GM19467 (cell line): ENCODE results near the gene CBY3.
"Not testable (repeated sequence)": the region's sequence is repeated elsewhere in the genome, so short reads cannot be mapped to it uniquely, and the experiment has no call there.

Experiments
- ATAC-seq: cut with Tn5 transposase; IDR thresholded peaks from one replicate; pipeline ENCODE4 v1.9.1; 2021; ENCODE audit warnings: mild to moderate bottlenecking, moderate library complexity; ENCODE audit not compliant: unreplicated experiment

The CBY3 gene

DNA sequence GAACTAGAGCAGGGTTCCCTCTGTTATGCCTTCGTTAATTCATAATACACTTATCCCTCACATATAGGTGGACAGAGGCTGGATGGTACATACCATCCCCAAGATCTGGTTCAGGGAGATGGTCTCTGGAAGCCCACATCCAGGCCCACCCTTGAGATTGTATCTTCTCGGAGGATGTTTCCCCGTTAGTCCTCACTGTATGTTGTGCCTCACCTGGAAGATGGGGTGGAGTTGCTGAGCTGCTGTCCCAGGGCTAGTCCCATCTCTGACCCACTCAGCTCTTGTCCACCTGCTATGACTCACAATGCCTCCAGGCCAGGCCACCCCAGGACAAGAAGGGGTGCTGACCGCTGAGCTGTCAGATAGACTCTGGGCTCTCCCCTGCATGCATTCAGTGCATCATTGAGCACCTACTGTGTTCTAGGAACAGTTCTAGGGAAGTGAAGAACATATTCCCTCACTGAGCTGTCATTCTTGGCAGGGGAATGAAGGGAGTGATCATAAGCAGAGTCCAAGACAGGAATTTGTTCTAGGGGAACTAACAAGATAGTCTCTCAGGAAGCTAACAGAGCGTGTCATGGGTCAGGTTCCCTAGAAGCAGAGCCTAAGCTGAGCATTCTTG is at the start of gene CBY3:
Gene CBY3, minus strand, starts transcription at position 255 of the 622 bp plus-strand sequence. Its CDS starts 116 bp downstream, at position 139.
- no peak for ATAC-seq

DNA sequence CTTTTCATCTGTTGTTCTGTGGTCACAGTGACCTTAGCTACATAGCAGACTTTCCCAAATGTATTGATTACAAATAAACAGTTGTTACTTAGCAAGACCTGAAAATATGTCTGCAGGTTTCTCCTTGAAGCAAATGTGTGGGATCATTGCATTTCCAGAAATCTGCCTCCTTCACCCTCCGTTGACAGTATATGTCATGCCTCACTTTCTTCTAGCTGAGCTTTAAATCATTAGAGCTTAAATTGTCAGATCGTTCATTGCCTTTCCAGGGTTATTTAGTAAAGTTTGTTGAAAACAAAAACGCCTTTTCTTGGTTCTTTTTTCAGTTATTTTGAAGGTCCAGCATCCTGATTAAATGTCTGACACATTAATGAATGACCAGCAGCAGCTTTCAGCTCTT is 49.5 kb upstream of the CBY3 start:
- ATAC-seq, result no peak

DNA sequence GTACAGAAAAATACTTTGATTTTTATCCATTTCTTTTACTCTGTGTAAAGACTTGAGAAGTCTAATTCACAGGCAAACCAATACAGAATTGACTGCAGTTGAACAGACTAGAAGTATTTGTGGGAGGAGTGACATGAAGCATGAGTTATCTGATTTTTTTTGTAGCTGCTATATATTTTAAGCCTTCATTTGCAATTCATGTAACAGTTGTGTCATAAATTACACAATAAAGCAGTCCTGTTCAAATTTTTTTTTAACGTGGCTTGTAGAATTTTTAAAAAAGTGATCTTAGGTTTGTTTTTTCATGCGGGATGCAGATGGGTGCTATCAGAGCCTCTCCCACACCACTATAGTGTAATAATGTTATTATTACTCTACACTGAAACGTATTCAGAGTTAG is 48.9 kb upstream of the CBY3 start:
- ATAC-seq, result no peak

DNA sequence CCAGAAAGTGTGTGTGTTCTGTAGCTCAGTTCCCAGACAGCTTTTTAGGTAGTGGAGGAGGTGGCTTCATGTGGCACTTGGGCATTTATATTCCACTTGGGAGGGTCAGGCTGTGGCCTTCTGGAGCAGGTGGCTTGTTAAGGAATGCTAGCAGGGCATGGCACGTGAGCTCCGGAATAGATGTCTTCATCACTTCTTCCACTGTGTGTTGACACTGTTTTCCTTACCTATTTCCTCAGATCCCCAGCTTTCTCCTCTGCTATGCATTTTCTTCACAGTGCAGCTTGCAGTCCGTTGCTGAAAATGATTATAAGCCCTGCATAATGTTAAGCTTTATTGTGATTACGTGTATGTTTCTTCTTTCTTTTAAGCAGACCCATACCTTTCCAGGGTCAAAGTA is 48.5 kb upstream of the CBY3 start:
- ATAC-seq, result no peak

DNA sequence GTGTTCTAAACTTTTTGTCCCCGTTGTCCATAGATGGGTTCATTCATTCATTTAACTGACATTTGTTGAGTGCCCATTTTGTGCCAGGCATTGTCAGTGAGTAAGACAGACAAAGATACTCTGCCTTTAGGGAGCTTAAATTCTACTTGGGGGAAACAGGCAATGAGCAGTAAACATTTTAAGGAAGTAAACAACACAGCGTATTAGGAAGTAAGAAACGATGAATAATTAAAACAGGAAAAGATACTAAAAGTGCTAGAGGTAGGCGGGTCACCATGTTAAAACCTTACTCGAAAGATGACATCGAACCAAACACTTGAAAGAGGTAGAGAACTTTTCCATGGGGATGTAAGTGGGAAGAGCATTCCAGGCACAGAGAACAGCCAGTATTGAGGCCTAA is 46.3 kb upstream of the CBY3 start:
- ATAC-seq, result no peak

DNA sequence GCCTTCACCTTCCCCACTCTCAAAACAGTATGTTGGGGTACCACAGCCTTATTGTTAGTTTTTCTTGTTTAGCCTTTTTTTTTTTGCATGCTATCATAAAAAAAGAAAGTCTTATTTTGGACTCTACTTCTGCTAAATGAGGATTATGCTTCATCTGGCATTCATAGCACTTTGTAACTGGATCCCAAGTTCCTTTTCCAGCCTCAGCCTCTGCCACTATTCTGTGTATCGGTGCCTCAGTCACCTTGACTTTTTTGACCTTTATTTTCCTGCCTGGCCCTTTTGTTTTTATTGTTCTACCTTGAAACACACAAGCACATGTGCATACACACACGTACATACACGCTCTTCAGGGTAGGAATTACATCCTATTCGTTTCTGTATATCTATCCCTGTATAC is 43.3 kb upstream of the CBY3 start:
- ATAC-seq, result no peak

DNA sequence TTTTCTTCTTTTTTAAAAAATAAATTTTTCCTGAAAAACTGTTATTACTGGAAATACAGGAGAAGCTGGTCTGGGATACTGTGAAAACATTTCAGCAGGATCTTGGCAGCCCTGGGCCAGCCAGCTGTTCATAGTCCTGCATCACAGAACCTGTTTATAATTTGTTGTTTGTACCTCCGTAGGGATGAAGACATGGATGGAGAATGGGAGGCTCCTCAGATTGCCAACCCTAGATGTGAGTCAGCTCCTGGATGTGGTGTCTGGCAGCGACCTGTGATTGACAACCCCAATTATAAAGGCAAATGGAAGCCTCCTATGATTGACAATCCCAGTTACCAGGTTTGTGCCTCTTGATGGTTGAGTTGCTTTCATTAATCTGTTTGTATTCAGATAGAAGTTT is 39.4 kb upstream of the CBY3 start:
- no peak for ATAC-seq

DNA sequence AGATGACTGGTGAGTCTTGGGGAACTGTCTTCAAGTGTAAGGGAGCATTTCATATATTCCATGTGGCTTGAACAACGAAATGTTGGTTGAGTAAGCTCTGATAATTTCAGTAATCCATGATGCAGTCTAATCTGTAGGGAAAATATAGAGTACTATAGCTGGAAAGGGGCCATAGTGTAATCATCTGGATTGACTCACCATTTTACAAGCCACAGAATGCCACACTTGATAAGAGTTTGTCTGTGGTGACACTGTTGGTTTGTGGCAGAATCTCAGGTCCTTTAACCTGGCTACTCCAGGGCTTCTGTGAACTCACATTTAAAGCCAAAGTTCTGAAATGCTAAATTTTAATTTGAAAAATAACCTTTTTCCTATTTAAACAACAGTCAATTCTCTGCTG is 35.5 kb upstream of the CBY3 start:
- no peak for ATAC-seq

DNA sequence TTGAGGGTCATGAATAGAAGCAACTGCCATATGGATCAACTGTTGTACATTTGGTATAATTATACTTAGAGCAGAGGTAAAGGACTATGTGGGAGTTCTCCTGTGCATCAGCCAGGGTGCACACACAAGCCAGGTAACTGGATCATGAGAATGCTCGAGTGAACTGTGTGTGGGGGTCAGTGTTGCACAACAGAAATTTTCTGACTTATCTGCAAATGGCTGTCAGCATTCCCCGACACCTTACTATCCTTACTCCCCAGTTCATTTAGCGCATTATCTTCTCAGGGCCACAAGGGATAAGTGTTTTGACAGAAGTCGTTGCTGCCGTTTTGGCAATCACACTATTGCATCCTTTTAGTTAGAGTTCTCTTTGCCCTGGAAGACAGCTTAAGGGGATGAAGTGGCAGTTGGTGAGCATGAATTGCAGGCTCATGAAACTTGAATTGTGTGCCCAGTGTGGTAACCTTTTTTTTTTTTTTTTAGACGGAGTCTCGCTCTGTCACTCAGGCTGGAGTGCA is 19.6 kb upstream of the CBY3 start:
- no peak for ATAC-seq

DNA sequence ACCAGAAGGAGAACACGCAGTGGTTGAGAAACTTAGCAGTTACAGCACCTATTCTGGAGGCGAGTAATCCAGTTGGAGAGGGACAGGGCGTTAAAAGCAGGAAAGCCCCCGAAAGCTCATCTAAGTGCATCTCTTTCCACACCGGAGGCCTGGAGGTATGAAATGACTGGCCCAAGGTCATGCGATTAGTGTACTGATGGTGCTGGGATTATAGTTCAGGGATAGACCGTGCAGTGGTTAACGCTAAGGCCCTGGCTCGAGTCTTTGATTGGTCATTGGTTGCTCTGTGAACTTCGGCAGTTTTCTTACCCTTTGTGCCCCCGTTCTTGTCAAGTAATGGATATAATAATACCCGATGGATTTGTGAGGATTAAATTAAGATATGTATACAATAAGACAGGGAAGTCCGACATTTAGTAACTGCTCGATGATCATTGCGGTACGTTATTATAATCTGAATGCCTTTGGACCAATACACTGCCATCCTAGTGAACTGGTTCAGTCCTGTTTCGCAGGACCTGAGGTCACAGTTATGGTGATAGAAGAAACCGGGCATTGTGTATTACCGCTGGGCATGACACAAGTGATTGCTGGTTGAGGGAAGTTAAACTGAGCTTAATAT is 18.9 kb upstream of the CBY3 start:
- no peak for ATAC-seq

DNA sequence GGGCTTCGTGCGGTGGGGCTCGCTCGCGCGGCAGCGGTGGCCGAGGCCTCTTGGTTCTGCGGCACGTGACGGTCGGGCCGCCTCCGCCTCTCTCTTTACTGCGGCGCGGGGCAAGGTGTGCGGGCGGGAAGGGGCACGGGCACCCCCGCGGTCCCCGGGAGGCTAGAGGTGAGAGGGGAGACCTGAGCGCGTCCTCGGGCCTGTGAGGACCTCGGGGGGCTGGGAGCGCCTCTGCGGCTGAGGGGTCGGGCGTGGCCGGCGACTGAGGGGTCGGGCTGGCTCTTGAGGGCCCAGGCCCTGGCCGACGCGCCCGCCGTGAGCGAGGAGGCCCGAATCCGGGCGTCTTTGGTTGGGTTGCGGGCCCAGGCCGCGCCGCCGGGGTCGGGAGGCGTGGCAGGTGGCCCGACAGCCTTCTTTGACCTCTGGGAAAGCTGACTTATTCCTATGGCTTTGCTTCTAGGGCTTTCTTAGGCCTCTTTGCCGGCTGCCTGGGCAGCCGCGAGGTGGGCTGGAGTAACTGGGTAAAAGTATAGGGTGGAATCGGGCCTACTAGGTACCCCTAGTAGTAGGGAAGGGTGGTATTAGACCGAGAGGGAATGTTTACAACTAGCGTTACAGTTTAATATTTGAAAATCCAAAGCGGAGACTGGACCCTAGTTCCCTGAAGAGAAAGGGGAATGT is 18.2 kb upstream of the CBY3 start, which contains the start of gene CANX:
Gene CANX, plus strand, starts transcription at position 33 of the 681 bp plus-strand sequence. CDS start 6,715 bp downstream, outside the sequence.
- ATAC-seq, result no peak

DNA sequence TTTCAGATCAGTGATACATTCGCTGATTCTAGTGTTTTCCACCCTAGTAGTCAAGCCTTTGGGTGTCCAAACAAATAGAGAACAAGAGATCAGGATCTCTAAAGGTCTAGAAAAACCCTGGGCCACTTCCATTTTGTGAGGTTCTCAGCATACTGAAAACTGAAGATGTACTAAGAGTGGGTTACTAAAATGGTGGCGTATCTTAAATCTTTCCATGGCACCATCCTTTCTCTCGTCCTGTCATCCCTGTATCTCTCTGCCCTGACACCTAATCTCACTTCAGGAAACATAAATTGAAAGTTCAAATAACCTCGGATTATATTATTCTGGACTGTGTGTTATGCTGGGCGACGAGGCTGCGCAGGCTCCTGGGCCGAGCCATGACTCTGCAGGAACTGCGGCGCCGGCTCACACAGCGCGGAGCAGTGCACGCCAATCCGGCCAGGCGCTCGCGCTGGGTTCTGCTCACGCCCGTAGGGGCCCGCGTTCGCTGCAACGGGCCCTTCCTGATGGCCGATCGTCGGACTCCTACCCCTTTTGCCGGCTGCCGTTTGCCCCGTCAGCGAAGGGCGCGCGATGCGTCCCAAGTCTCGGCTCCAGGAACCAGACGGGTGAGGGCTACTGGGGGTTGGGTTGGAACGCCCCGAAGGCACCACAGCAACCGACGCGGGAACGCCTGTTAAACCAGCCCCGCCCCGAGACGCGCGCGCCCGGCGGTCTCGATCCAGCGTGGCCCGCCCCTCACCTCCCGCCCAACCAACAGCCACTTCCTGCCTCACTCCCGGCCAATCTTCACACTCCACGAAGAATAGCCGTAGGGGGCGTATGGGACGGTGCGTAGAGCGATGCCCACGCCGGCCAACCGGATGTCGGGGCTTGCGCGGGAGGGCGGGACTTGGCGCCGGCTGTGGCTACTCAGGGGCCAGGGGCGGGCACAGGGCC is 17.4 kb upstream of the CBY3 start:
- ATAC-seq, result peak; percentile 93

DNA sequence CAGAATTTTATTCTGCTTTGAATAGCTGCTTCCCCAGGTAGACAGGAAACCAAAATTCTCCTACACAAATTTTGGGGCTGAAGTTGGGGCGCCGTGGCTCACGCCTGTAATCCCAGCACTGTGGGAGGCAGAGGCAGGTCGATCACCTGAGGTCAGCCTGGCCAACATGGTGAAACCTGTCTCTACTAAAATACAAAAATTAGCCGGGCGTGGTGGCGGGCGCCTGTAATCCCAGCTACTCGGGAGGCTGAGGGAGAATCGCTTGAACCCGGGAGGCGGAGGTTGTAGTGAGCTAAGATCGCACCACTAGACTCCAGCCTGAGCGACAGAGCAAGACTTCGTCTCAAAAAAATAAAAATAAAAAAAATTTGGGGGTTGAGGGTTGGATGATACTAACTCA is 16.7 kb upstream of the CBY3 start:
- ATAC-seq, result not testable (repeated sequence)

DNA sequence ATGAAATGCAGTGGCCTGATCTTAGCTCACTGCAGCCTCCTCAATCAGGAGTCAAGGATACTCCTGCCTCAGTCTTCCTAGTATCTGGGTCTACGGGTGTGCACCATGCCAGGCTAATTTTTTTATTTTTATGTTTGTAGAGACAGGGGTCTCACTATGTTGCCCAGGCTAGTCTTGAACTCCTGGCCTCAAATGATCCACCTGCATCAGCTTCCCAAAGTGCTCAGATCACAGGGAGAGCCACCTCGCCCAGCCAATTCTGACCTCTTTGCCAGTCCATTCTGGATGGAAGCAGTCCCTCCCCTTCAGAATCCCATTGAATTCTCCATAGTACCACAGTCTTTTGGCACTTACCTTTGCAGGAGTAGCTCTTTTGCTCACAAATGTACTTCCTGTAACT is 16.3 kb upstream of the CBY3 start:
- ATAC-seq, result no peak

DNA sequence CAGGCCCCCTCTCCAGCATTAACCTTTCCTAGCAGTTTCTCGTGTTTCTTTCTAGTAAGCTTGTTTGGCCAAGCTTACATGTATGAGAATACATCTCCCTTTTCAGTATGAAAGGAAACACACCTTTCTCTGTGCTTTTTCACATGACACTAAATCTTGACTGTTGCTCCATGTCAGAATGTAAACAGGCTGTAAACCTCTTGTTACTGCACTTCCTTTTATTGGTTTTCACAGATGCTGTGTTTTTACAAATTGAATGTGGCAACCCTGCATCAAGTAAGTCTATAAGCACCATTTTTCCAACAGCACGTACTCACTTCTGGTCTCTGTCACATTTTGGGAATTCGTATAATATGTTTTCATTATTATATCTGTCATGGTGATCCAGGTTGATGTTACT is 15.8 kb upstream of the CBY3 start:
- ATAC-seq, result no peak

DNA sequence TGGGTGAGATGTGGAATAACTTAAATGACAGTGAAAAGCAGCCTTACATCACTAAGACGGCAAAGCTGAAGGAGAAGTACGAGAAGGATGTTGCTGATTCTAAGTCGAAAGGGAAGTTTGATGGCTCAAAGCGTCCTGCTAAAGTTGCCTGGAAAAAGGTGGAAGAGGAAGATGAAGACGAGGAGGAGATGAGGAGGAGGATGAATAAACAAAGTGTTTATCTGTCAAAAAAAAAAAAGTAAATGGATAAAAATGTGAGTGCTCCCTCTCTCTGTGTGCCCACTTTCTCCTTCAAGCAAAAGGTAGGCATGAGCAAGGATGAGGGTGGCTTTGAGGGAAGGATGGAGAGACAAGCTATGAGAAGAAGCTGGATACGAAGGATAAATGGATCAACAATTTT is 13.7 kb upstream of the CBY3 start:
- ATAC-seq, result no peak

DNA sequence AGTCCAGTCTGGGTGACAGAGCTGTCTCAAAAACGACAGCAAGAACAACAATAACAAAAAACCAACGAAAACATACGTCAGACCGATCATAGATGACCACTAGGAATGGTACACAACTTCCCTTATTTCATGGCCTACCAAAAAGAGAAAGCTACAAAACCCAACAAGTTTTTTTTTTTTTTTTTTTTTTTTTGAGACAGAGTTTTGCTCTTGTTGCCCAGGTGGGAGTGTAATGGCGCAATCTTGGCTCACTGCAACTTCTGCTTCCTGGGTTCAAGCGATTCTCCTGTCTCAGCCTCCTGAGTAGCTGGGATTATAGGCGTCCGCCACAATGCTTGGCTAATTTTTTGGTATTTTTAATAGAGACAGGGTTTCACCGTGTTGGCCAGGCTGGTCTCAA is 8.4 kb upstream of the CBY3 start:
- ATAC-seq, result not testable (repeated sequence)

DNA sequence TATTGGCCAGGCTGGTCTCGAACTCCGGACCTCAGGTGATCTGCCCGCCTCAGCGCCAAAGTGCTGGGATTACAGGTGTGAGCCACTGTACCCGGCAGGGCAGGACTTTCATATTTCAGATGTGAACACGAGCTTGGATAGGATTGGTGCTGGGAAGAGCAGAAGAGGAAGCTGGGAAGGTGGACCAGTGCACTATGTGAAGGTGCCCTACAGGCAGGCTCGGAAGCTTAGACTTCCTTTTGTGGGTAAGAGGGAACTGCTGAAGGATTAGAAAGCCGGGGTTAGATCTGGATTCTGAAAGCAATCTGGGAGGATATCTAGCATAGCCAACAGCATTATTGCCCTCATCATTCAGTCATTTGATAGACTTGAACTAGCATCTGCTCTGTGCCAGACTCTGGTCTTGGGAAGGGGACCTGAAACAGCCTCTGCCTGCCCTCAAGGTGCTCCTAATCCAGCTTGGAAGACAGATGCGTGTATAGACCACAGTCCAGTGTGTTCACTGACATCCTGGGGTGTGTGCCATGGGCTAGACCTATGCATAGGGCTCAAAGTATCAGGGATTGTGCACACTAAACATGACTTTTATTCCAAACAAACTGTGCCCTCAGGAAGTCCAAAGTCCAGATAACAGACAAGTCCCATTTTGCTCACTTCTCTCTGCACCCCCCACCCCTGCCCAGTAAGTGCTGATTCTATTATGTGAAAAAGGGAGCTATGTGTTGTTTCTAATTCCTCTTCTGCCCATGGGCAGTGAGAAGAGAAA is 637 bp downstream of the CBY3 start:
- ATAC-seq, result no peak

DNA sequence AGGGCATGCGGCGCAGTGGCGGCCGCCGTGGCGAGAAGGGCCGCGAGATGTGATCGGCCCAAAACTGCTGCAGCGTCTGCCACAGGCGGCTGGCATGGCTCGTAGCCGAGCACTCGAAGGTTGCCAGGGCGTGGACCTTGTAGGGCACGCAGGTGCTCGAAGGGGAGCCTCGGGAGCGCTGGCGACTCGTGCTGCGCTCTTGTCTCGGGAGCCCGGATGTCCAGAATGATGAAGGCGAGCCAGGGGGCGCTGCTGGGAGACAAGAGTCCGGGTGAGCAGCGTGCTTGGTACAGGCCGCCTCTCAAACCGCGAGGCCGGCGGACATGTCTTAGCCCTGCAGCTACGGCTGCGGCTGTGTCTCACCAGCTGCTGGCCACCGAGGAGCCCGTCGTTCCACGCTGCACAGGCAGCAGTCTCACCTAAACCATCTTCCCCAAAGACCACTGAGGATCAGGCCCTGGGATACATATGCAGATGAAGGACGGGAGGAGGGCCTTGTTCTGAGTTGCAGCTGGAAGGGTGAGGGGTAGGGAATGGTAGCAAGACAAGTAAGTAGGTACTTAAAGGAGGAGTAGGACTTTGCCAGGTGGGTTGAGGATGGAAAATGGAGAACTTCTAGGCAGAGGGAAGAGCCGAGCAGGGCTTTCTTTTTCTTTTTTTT is 1.7 kb downstream of the CBY3 start:
- ATAC-seq, result peak; percentile 12
